LNCAP (cell line): ENCODE results near the gene C2orf49.

Source experiments
- CTCF ChIP-seq: fragments of 450-650 bp; IDR thresholded peaks from 2 replicates; pipeline ENCODE4 v1.5.1; 2017; ENCODE audit warnings: mild to moderate bottlenecking

The C2orf49 gene

GRCh38 chr2:105296017-105296611 lies 41.2 kb upstream of the C2orf49 start:
- TF ChIP-seq CTCF: no peak

GRCh38 chr2:105297216-105297615 lies 40.1 kb upstream of the C2orf49 start:
- TF ChIP-seq CTCF: no peak

GRCh38 chr2:105298017-105298416 lies 39.3 kb upstream of the C2orf49 start:
- no peak for TF ChIP-seq CTCF

GRCh38 chr2:105299290-105299689 lies 38.0 kb upstream of the C2orf49 start:
- no peak for TF ChIP-seq CTCF

GRCh38 chr2:105301646-105302045 lies 35.7 kb upstream of the C2orf49 start:
- no peak for TF ChIP-seq CTCF

GRCh38 chr2:105307146-105307545 lies 30.2 kb upstream of the C2orf49 start:
- TF ChIP-seq CTCF: no peak

GRCh38 chr2:105307550-105307949 lies 29.8 kb upstream of the C2orf49 start:
- no peak for TF ChIP-seq CTCF

- TF ChIP-seq CTCF: no peak
Observed at GRCh38 chr2:105307962-105308361, 29.4 kb upstream of the C2orf49 start.
